Upper lobe of left lung (tissue), 6 donors: ENCODE measurements around the gene STIL. TPM values are rescaled to one million over a fixed set of nuclear protein-coding genes. Genes with fewer than 3 reads are reported as not detected.
A peak's percentile ranks its signal among the peaks of the same experiment; 100 is the strongest.

Source experiments
- ATAC-seq, 2 donors: fragments of 200-7000 bp; cut with Tn5 transposase; one replicate each; pipeline ENCODE4 v1.9.1; 2022; ENCODE audit warnings: mild to moderate bottlenecking in 2 of 2, moderate library complexity in 2 of 2; ENCODE audit not compliant: low FRiP score in 2 of 2
- DNase-seq, 2 donors: peaks; one replicate each; pipeline ENCODE4 v3.0.0-alpha.2; 2019 to 2020
- H3K27ac ChIP-seq, 4 donors: fragments of 200-600 bp; sonication (generic); one replicate each; pipeline ENCODE4 v1.5.1; 2016 to 2019
- H3K27me3 ChIP-seq, 4 donors: fragments of 200-600 bp; sonication (generic); one replicate each; pipeline ENCODE4 v1.5.1; 2017 to 2019
- H3K36me3 ChIP-seq, 4 donors: fragments of 200-600 bp; sonication (generic); one replicate each; pipeline ENCODE4 v1.5.1; 2016 to 2019
- H3K4me1 ChIP-seq, 4 donors: fragments of 200-600 bp; sonication (generic); one replicate each; pipeline ENCODE4 v1.5.1; 2018 to 2019
- H3K4me3 ChIP-seq, 4 donors: fragments of 200-600 bp; sonication (generic); one replicate each; pipeline ENCODE4 v1.5.1; 2017 to 2019; ENCODE audit warnings: mild to moderate bottlenecking in 2 of 4, moderate library complexity in 1 of 4
- H3K9me3 ChIP-seq, 4 donors: fragments of 200-600 bp; sonication (generic); one replicate each; pipeline ENCODE4 v1.5.1; 2018 to 2019
- EP300 ChIP-seq, 4 donors: sonication (generic); formaldehyde crosslinking; IDR thresholded peaks; one replicate each; pipeline ENCODE4 v1.5.1; 2017; ENCODE audit warnings: antibody characterized with exemption in 4 of 4, control low read depth in 2 of 4
- POLR2A ChIP-seq, 4 donors: fragments of 450-650 bp; IDR thresholded peaks; one replicate each; pipeline ENCODE4 v1.5.1; 2016 to 2017; ENCODE audit warnings: antibody characterized with exemption in 4 of 4, mild to moderate bottlenecking in 2 of 4
- POLR2AphosphoS5 ChIP-seq, 2 donors: sonication (generic); formaldehyde crosslinking; IDR thresholded peaks; one replicate each; pipeline ENCODE4 v1.5.1; 2017; ENCODE audit warnings: antibody characterized with exemption in 2 of 2
- WGBS, 2 donors: methylation state at CpG; one replicate each; pipeline ENCODE4 v1.1.5; 2017 to 2018; 5-methylcytosine and 5-hydroxymethylcytosine counted together
- total RNA-seq, 6 donors: library from RNA; depleted of rRNA in 4 of 6; stranded (reverse); fragments of >200 nt in 4 of 6; gene quantifications; one replicate each; pipeline versions ENCODE4 v1.1.0 to v1.2.1, GENCODE V29; 2016 to 2021
- TF ChIP-seq, protein P1 (sequence below), 6 experiments: fragments of 450-650 bp in 4 of 6; fragments of 200-600 bp in 2 of 6; sonication (generic) in 2 of 6; IDR thresholded peaks; one replicate each; pipeline ENCODE4 v1.5.1; 2016 to 2019; ENCODE audit warnings: antibody characterized with exemption in 6 of 6
- donor health status: DM: no; HTN: no; CAD: no; lungs with moderate emphysema.
- donor health status: DM: no; HTN: yes; CAD: no; lungs with severe emphysema.

STIL gene
- total RNA-seq, 6 donors from 2014 or later, result 1.1 to 7.0 (median 2.9) TPM

DNA sequence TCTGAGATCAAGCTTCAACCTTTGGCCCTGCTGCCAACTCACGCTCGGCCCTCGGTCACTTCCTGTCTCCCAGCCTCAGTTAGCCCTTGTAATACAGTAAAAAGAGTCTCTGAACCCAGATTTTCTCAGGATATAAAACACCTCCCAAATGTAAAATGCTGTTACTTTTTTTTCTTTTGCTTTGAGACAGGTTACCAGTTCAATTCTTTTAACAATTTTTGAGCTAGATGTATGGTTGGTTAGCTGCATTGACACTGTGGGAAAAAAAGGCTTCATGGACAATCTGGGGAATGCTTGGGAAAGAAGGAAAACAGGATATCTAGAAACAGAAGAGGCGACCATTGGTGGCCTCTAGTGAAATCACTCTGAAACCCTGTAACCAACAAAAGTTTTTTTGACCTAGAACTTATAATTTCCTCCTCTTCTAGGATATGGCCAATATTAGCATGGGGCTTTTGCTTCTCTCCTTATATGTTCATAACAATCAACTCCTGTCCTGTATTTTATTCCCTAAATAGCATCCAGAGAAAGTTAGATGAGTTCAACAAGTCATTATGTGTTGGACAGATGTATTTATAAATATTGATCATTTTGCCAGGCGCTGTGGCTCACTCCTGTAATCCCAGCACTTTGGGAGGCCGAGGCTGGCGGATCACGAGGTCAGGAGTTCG, 21.0 kb upstream of the STIL start:
- no peaks in the 10 kb centered on the region for H3K27me3 ChIP-seq
- no peaks in the 10 kb centered on the region for H3K36me3 ChIP-seq
- H3K4me3 ChIP-seq, result peak overlapping the region; percentile 85 to 98 (median 94)
- no peak for TF ChIP-seq POLR2AphosphoS5 (IDR thresholded peaks at IDR 0.05)
- TF ChIP-seq, protein P1, sequence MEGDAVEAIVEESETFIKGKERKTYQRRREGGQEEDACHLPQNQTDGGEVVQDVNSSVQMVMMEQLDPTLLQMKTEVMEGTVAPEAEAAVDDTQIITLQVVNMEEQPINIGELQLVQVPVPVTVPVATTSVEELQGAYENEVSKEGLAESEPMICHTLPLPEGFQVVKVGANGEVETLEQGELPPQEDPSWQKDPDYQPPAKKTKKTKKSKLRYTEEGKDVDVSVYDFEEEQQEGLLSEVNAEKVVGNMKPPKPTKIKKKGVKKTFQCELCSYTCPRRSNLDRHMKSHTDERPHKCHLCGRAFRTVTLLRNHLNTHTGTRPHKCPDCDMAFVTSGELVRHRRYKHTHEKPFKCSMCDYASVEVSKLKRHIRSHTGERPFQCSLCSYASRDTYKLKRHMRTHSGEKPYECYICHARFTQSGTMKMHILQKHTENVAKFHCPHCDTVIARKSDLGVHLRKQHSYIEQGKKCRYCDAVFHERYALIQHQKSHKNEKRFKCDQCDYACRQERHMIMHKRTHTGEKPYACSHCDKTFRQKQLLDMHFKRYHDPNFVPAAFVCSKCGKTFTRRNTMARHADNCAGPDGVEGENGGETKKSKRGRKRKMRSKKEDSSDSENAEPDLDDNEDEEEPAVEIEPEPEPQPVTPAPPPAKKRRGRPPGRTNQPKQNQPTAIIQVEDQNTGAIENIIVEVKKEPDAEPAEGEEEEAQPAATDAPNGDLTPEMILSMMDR (IDR thresholded peaks at IDR 0.05), result no peak
- no peak for TF ChIP-seq POLR2A (IDR thresholded peaks at IDR 0.05)
- TF ChIP-seq EP300 (IDR thresholded peaks at IDR 0.05), result no peak
- H3K4me1 ChIP-seq, result peaks cover 22 to 37% (median 27%) of the 10 kb centered on the region in 4 donors
- no peaks in the 10 kb centered on the region for H3K9me3 ChIP-seq
- DNase-seq (no peak), ATAC-seq (no peak)
- peak overlapping the region; percentile 97 to 99 (median 98) for H3K27ac ChIP-seq
- 46 to 50% methylated on average over 9 of the region's 9 CpGs for WGBS, 2 donors

DNA sequence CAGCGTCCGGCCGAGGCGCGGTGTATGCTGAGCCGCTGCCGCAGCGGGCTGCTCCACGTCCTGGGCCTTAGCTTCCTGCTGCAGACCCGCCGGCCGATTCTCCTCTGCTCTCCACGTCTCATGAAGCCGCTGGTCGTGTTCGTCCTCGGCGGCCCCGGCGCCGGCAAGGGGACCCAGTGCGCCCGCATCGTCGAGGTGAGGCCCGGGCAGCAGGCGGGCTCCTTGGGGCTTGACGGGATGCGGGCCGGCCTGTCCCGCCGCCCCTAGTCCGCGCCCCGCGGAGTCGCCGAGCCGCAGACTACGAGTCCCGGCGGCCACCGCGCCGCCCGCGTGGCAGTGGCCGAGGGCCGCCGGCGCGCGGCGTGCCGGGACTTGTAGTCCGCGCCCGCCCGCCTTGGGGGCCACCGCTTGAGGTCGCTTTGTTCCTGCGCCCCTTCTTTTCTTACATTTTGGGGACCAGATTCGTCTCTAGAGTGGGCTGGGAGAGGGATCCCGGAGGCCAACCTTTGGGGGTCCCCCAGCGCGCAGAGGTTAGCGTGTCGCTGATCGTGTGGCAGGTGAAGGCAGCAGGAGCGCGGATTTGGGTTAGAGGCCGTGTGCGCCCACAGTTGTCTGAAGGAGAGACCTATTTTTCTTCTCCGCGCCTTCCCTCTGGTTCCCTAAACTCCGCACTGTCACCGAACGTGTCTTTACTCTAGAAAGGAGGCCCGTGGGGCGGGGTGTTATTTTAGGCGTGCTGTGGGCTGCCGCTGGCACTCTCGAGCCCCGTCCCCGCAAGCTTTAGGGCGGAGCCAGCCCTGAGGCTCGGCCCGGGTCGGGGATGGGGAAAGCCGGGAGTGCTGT, 20.2 kb upstream of the STIL start:
- H3K27ac ChIP-seq, result peak overlapping the region; percentile 97 to 99 (median 98)
- TF ChIP-seq, protein P1 (IDR thresholded peaks at IDR 0.05), result peak in 5 of 6 experiments; percentile 30 to 37 (median 33)
- peak; percentile 41 to 52 for TF ChIP-seq POLR2AphosphoS5 (IDR thresholded peaks at IDR 0.05)
- TF ChIP-seq POLR2A (IDR thresholded peaks at IDR 0.05), result peak in 2 of 4 donors; percentile 42 to 65
- TF ChIP-seq EP300 (IDR thresholded peaks at IDR 0.05), result no peak
- peak; percentile 93 to 97 for ATAC-seq
- H3K9me3 ChIP-seq, result no peaks in the 10 kb centered on the region
- H3K4me3 ChIP-seq, result peak overlapping the region; percentile 85 to 98 (median 94)
- DNase-seq, result peak; percentile 87 to 96
- H3K36me3 ChIP-seq, result no peaks in the 10 kb centered on the region
- H3K27me3 ChIP-seq, result no peaks in the 10 kb centered on the region
- peaks cover 22 to 37% (median 27%) of the 10 kb centered on the region in 4 donors for H3K4me1 ChIP-seq
- 0 to 1% methylated on average over 15 to 42 of the region's 90 CpGs for WGBS, 2 donors

DNA sequence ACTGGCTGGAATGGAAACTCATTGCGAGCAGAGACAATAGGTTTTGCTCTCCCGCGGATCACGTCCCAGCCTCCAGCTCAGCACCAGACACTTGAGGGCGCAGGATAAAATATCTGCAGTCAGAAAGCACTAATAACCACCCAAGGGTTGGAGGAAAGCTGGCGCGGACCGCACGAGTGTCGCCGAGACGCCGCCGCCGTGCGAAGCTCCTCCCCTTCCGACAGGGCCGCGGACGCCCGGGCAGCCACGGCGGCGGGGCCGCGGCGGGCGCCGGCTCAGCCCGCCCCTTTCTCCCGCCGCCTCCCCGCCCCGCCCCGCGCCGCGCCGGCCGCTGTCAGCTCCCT, 19.6 kb upstream of the STIL start, which contains the start of gene CMPK1:
Gene CMPK1 (plus strand): TSS at position 213 of the 344 bp plus-strand sequence. CDS start 156 bp downstream, outside the sequence.
- TF ChIP-seq EP300 (IDR thresholded peaks at IDR 0.05) (no peak), POLR2AphosphoS5 (IDR thresholded peaks at IDR 0.05) (no peak), POLR2A (IDR thresholded peaks at IDR 0.05) (no peak)
- TF ChIP-seq, protein P1 (IDR thresholded peaks at IDR 0.05), result no peak
- Histone ChIP-seq H3K36me3 (no peaks in the 10 kb centered on the region), H3K4me3 (peak within 1 kb of the TSS; percentile 85 to 98 (median 94)), H3K4me1 (peaks cover 22 to 35% (median 25%) of the 10 kb centered on the region in 4 donors), H3K27ac (peak within 1 kb of the TSS; percentile 97 to 99 (median 98)), H3K9me3 (no peaks in the 10 kb centered on the region), H3K27me3 (no peaks in the 10 kb centered on the region)
- ATAC-seq, result peak; percentile 89 to 94
- peak; percentile 86 to 96 for DNase-seq
- WGBS, 2 donors, result 0 to 1% methylated on average over 5 to 14 of the region's 40 CpGs

DNA sequence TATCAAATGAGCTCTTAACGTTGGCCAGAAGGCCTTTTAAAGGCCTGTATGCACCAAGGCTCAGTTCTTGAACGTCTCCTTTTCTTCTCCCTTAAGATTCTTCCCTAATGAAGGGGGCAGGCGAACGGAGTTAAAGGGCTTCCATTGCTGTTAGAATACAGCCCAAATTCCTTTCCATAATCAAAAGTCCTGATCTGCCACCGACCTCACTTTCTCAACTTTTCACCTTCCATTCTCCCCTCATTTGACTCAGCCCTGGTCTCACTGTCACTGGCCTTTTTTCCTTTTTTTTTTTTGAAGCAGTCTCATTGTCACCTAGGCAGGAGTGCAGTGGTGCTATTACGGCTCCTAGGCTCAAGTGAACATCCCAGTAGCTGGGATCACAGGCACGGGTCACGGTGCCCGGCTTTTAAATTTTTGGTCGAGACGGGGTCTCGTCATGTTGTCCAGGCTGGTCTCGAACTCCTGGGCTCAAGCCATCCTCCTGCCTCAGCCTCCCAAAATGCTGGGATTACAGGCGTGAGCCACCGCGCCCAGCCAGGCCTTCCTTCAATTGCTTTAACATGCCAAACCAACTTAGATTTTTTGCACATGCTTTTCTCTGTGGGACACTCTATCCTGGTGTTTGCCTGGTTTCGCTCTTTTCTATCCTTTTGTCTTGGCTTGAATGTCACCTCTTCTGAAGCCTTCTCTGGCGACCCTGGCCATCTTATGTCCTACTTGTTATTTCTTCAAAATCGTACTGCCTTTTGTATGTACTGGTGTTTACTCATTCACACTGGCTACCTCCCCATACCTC, 19.0 kb upstream of the STIL start:
- H3K27ac ChIP-seq, result peak overlapping the region; percentile 97 to 99 (median 98)
- ATAC-seq (no peak), DNase-seq (no peak)
- TF ChIP-seq POLR2AphosphoS5 (IDR thresholded peaks at IDR 0.05) (no peak), POLR2A (IDR thresholded peaks at IDR 0.05) (no peak), EP300 (IDR thresholded peaks at IDR 0.05) (no peak)
- TF ChIP-seq, protein P1 (IDR thresholded peaks at IDR 0.05), result no peak
- H3K27me3 ChIP-seq, result no peaks in the 10 kb centered on the region
- WGBS, 2 donors, result 42 to 55% methylated on average over 19 of the region's 19 CpGs
- H3K4me1 ChIP-seq, result peaks cover 19 to 30% (median 23%) of the 10 kb centered on the region in 4 donors
- no peaks in the 10 kb centered on the region for H3K9me3 ChIP-seq
- H3K4me3 ChIP-seq, result peak overlapping the region; percentile 45 to 98 (median 94)
- no peaks in the 10 kb centered on the region for H3K36me3 ChIP-seq
